Urinary bladder (tissue), 4 donors: ENCODE measurements around the gene KMO. TPM values are rescaled to one million over a fixed set of nuclear protein-coding genes. Genes with fewer than 3 reads are reported as not detected.

ENCODE experiments used
- DNase-seq: peaks from one replicate; pipeline ENCODE4 v3.0.0-alpha.2; 2015; ENCODE audit errors: extremely low spot score
- H3K27ac ChIP-seq: one replicate; pipeline ENCODE4 v1.5.1; 2013; ENCODE audit warnings: low read depth, mild to moderate bottlenecking, moderate library complexity
- H3K36me3 ChIP-seq: one replicate; pipeline ENCODE4 v1.6.1; 2013; ENCODE audit warnings: mild to moderate bottlenecking, moderate library complexity; ENCODE audit not compliant: insufficient read depth
- H3K4me1 ChIP-seq: one replicate; pipeline ENCODE4 v1.6.1; 2013; ENCODE audit warnings: mild to moderate bottlenecking, moderate library complexity; ENCODE audit not compliant: insufficient read depth
- H3K4me3 ChIP-seq: one replicate; pipeline ENCODE4 v1.5.1; 2013; ENCODE audit warnings: low read depth, low read length
- WGBS: extraction: QIAGEN DNeasy Blood & Tissue Kit; methylation state at CpG from one replicate; pipeline ENCODE4 v1.1.7; 2013; 5-methylcytosine and 5-hydroxymethylcytosine counted together
- polyA plus RNA-seq: library from polyadenylated mRNA; stranded (reverse); fragments of 200-250 nt; gene quantifications from one replicate; pipeline ENCODE4 v1.2.3, GENCODE V29; 2013
- total RNA-seq: library from RNA; depleted of rRNA; stranded (reverse); fragments of >200 nt; gene quantifications from one replicate; pipeline ENCODE4 v1.2.3, GENCODE V29; 2014
- donor health status: healthy with polysubstance abuse.
- donor health status: healthy.

KMO gene
- total and polyA plus RNA-seq, 2 donors: 0.35 to 0.37 TPM

GRCh38 chr1:241591736-241592135 lies 59.6 kb downstream of the KMO start:
- no peaks in the 10 kb centered on the region for H3K36me3 ChIP-seq
- WGBS: 95% methylated on average over 5 of the region's 5 CpGs
- DNase-seq: no peak
- H3K4me3 ChIP-seq: no peak overlapping the region
- H3K27ac ChIP-seq: no peak overlapping the region
- H3K4me1 ChIP-seq: no peaks in the 10 kb centered on the region

DNA sequence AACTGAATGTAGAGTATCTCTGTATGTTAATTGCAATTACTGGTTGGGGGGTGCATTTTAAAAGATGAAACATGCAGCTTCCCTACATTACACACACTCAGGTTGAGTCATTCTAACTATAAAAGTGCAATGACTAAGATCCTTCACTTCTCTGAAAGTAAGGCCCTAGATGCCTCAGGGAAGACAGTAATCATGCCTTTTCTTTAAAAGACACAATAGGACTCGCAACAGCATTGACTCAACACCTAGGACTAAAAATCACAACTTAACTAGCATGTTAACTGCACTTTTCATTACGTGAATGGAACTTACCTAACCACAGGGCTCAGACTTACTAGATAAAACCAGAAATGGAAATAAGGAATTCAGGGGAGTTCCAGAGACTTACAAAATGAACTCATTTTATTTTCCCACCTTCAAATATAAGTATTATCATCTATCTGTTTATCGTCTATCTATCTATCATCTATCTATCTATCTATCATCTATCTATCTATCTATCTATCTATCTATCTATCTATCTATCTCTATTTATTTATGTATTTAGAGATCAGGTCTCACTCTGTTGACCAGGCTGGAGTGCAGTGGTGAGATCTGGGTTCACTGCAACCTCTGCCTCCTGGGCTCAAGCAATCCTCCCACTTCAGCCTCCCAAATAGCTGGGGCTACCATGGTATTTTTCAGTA lies 60.2 kb downstream of the KMO start:
- no peaks in the 10 kb centered on the region for H3K36me3 ChIP-seq
- no peak overlapping the region for H3K27ac ChIP-seq
- 85% methylated on average over 3 of the region's 3 CpGs for WGBS
- no peak for DNase-seq
- no peaks in the 10 kb centered on the region for H3K4me1 ChIP-seq
- no peak overlapping the region for H3K4me3 ChIP-seq

GRCh38 chr1:241593186-241593585 lies 61.0 kb downstream of the KMO start:
- no peak for DNase-seq
- Histone ChIP-seq H3K4me1 (no peaks in the 10 kb centered on the region), H3K4me3 (no peak overlapping the region), H3K36me3 (no peaks in the 10 kb centered on the region), H3K27ac (no peak overlapping the region)
- 91% methylated on average over 1 of the region's 1 CpG for WGBS

- Histone ChIP-seq H3K4me3 (no peak overlapping the region), H3K27ac (no peak overlapping the region), H3K4me1 (no peaks in the 10 kb centered on the region), H3K36me3 (no peaks in the 10 kb centered on the region)
- DNase-seq: no peak
- WGBS: 87% methylated on average over 6 of the region's 6 CpGs
Observed at GRCh38 chr1:241596633-241597032, 64.5 kb downstream of the KMO start.

- no peak overlapping the region for H3K27ac ChIP-seq
- no peak for DNase-seq
- no peaks in the 10 kb centered on the region for H3K36me3 ChIP-seq
- H3K4me1 ChIP-seq: no peaks in the 10 kb centered on the region
- 91% methylated on average over 3 of the region's 3 CpGs for WGBS
- no peak overlapping the region for H3K4me3 ChIP-seq
Observed at GRCh38 chr1:241598249-241598648, 66.1 kb downstream of the KMO start.

DNA sequence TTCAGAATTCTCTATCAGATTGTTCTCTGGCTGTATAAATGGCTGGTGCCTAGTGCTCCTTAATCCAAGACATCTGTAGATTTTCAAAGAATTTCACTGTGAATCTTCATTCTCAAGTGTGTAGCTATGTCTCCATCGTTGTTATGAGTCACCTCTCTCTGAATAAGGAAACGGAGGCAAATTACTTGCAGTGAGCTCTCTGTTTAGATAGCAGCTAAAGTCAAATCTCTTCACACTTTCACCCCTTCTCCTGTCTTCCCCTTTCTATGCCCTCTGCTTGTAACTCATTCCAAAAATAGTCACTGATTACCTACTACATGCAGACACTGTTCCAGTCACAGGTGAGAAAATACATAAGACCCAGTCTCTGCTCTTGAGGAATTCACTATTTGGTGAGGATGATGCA lies 68.3 kb downstream of the KMO start:
- 34% methylated on average over 2 of the region's 2 CpGs for WGBS
- H3K4me1 ChIP-seq: no peaks in the 10 kb centered on the region
- no peaks in the 10 kb centered on the region for H3K36me3 ChIP-seq
- H3K27ac ChIP-seq: no peak overlapping the region
- H3K4me3 ChIP-seq: no peak overlapping the region
- DNase-seq: no peak

DNA sequence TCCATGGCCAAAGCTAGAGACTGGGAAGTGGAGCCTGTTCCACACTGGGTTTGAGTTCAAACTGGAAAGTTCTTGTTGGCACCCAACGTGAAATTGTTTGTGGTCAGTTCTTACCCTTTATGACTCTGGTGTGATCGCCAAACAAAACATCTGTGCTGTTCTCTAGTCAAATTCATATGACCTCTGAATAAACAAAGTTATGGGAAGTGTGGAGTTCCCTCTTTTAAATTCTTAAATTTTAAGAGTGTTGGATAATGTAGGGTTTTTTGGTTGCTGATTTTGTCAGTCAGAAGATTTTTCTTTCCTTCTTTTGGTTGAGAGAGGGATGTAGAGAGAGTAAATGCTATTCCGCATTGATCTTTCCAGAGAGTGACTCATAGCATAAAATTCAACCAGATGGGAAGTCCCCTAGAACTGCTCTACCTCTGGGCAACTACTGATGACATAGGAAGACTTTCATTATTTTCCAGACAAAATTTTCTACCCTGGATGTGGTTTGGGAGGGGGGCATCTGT lies 71.6 kb downstream of the KMO start:
- whole genome bisulfite sequencing: 73% methylated on average over 3 of the region's 3 CpGs
- Histone ChIP-seq H3K4me3 (no peak overlapping the region), H3K36me3 (no peaks in the 10 kb centered on the region), H3K27ac (no peak overlapping the region), H3K4me1 (no peaks in the 10 kb centered on the region)
- DNase-seq: no peak

DNA sequence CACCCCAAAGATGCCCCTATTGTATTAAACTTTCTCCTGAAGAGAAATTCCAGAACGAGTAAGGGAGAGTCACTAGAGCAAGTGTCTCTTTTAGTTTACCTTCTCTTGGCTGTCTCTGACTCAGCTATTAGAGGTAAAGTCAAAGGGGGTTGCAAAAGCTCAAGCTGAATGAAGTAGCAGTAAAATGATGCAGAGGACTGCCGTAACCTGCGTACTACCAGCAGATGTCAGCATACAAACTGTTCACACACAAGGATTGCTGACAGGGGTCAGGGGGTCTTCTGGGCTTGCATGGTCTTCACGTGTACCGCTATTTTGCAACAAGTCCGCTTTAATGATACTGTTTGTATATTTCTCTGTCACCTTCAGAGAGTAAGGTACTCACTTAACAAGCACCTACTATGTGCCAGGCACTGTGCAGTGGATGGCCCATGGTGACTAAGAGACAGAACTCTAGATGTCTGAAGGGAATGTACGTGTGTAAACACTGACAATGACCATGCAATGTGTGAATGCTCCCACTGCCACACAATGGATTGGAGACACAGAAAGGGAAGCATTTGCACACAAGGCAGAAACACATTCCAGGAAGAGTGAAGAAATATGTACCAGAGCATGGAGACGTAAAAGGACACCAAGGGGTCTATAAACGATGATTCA lies 73.1 kb downstream of the KMO start:
- no peak overlapping the region for H3K4me3 ChIP-seq
- WGBS: 67% methylated on average over 9 of the region's 9 CpGs
- no peak for DNase-seq
- H3K4me1 ChIP-seq: no peaks in the 10 kb centered on the region
- H3K36me3 ChIP-seq: no peaks in the 10 kb centered on the region
- no peak overlapping the region for H3K27ac ChIP-seq

DNA sequence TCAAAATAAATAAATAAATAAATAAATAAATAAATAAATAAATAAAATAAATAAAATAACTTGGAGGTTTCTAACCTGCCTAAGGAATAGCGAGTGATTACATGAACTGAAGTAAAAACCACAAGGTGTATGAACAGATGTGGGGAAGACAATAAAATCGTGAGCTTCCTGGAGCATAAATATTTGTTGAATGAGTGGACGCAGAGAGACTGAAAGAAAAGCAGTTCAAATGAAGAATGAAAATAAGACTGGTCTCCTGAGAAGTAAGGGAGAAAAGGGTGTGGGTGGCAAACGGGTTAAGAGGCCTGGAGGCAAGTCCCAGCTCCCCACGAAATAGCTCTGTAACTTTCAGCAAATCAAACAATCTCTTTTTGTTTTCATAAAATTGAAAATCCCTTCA lies 74.4 kb downstream of the KMO start:
- WGBS: 55% methylated on average over 5 of the region's 5 CpGs
- Histone ChIP-seq H3K36me3 (no peaks in the 10 kb centered on the region), H3K27ac (no peak overlapping the region), H3K4me3 (no peak overlapping the region), H3K4me1 (no peaks in the 10 kb centered on the region)
- no peak for DNase-seq

DNA sequence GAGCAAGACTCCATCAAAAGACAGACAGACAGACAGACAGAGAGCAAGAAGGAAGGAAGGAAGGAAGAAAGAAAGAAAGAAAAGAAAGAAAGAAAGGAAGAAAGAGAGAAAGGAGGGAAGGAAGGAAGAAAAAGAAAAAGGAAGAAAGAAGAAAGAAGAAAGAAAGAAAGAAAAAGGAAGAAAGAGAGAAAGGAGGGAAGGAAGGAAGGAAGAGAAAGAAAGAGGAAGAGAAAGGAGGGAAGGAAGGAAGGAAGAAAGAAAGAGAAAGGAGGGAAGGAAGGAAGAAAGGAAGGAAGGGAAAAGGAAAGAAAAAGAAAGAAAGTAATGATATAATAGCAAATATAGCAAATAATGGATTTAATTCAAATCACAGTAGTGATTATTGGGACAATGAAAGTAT lies 75.3 kb downstream of the KMO start:
- Histone ChIP-seq H3K4me1 (no peaks in the 10 kb centered on the region), H3K4me3 (no peak overlapping the region), H3K36me3 (no peaks in the 10 kb centered on the region), H3K27ac (no peak overlapping the region)
- no peak for DNase-seq

- 37% methylated on average over 3 of the region's 3 CpGs for WGBS
- no peak for DNase-seq
- H3K4me1 ChIP-seq: no peaks in the 10 kb centered on the region
Observed at GRCh38 chr1:241608379-241609033, 76.3 kb downstream of the KMO start.

DNA sequence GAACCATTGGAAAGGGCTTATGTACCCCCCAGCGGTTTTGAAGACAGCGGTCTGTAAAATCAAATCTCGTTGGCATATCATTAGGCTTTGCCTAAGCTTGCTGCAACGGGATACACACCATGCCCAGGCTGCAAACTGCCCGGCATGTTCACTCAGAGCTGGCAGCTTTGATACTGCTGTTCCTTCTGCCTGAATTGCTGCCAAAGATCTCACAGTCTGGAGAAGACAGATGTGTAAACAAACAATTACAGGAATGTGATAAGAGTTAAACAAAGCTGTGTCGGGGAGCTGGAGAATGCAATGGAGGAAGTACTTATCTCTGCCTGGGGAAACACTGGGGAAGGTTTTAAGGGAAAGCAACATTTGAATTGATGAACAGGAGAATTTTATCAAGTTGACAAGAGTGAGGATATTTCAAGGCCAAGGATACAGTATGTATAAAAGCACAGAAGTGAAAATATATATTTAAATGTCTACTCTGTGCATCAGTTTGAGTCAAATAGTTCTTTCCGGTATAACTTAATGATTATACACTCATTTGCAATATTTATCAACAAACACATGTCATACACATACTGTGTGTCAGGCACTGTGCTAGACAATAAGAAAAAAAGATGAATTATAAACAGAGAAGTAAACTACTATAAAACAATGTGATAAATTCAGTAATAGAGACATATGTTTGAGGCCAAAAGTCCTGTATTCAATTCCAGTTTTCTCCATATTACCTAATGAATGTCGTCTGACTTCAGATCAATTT lies 78.1 kb downstream of the KMO start:
- H3K27ac ChIP-seq: no peak overlapping the region
- WGBS: 28% methylated on average over 8 of the region's 8 CpGs
- no peaks in the 10 kb centered on the region for H3K36me3 ChIP-seq
- H3K4me3 ChIP-seq: no peak overlapping the region
- no peak for DNase-seq
- no peaks in the 10 kb centered on the region for H3K4me1 ChIP-seq

More at GRCh38 chr1:241608379-241609033, 76.3 kb downstream of the KMO start:
- Histone ChIP-seq H3K4me3 (no peak overlapping the region), H3K36me3 (no peaks in the 10 kb centered on the region), H3K27ac (no peak overlapping the region)

DNA sequence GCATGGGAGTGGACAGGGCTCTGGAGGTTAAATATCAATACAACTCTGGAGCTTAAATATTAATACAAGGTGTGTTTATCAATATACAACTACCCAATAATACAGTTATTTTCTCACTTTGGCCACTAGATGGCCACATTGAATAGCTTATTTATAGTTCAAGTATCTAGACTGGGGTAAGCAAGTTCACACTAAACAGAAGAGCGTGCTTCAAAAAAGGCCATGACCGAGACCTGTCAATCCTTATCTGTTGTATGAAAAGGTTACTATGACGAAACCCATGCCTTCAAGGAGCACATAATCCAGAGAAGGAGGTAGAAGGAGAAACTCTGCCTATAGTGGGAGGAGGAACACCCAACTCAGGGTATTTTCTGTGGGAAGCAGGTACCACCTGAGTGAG lies 78.9 kb downstream of the KMO start:
- Histone ChIP-seq H3K27ac (no peak overlapping the region), H3K36me3 (no peaks in the 10 kb centered on the region), H3K4me3 (no peak overlapping the region), H3K4me1 (no peaks in the 10 kb centered on the region)
- 12% methylated on average over 3 of the region's 3 CpGs for WGBS
- DNase-seq: no peak
